CD4-positive, alpha-beta T cell treated with Interleukin-21 for 1 hour (primary cell): ENCODE data around the gene CRYBB1.

ENCODE experiments used
- DNase-seq: peaks from one replicate; pipeline ENCODE4 v3.0.0-alpha.2; 2020

CRYBB1 gene

GRCh38 chr22:26549902-26550497 lies 67.8 kb downstream of the CRYBB1 start:
- DNase-seq = no peak
